ENCODE measurements around the gene KCNC3. TPM values are rescaled to one million over a fixed set of nuclear protein-coding genes. Genes with fewer than 3 reads are reported as not detected.
"Not testable (repeated sequence)": the region's sequence is repeated elsewhere in the genome, so short reads cannot be mapped to it uniquely, and the experiment has no call there.

Gene KCNC3
- total and polyA plus RNA-seq, 2 donors (not counting 3 experiments of a cell fraction or from before 2014, with no cell fraction given), result 0.22 to 0.91 TPM

- H4K20me1 ChIP-seq (replicated peaks; ENCODE audit: control insufficient read depth, extremely low read depth, insufficient read depth, low read length), result no peaks in the 10 kb centered on the region
- H3K36me3 ChIP-seq (ENCODE audit: control insufficient read depth in 2 of 2, extremely low read depth in 1 of 2, insufficient read depth in 2 of 2, low read length in 2 of 2), result no peaks in the 10 kb centered on the region
- H3K9me1 ChIP-seq (replicated peaks; ENCODE audit: control insufficient read depth, extremely low read depth, insufficient read depth, low read length), result no peaks in the 10 kb centered on the region
- peaks cover 9% of the 10 kb centered on the region for H3K4me1 ChIP-seq (ENCODE audit: control insufficient read depth, extremely low read depth, insufficient read depth, low read length)
- ChIA-PET POLR2A (no interaction called here), CTCF (no interaction called here)
- intact Hi-C loops (cut with micrococcal nuclease), result loop anchor here (5.0 kb wide), 1 partner anchor 327 kb away; no protein-coding TSS in a partner anchor
- BruUV-seq (replicated peaks), result no TSS peak
- H3K4me3 ChIP-seq (replicated peaks in 1 of 3; ENCODE audit: insufficient read depth in 1 of 3, low read depth in 1 of 3, low read length in 3 of 3), result peak overlapping the region in 2 of 3 experiments; percentile 34 to 36
- dilution Hi-C loops (cut with MboI; ENCODE audit: extremely low pct_ligation_motif_present, low sequenced_read_pairs), result no loop called here
- no peak overlapping the region for H3K9ac ChIP-seq (replicated peaks; ENCODE audit: extremely low read depth, insufficient read depth, low read length)
- no peaks in the 10 kb centered on the region for H3K9me3 ChIP-seq (replicated peaks; ENCODE audit: control insufficient read depth, insufficient read depth, low read length)
- peak overlapping the region; percentile 79 for H2AFZ ChIP-seq (ENCODE audit: low read depth, low read length)
- TF ChIP-seq CTCF (IDR thresholded peaks at IDR 0.05; ENCODE audit: extremely low read depth in 1 of 2, insufficient read depth in 1 of 2, low read depth in 1 of 2, low read length in 2 of 2), result no peak
- TF ChIP-seq POLR2AphosphoS5 (IDR thresholded peaks at IDR 0.05; ENCODE audit: insufficient read depth, low read depth, low read length), result no peak
- no peak for TF ChIP-seq JUN (IDR thresholded peaks at IDR 0.05; ENCODE audit: borderline replicate concordance, insufficient read depth, insufficient read length, low read depth)
- TF ChIP-seq MYC (IDR thresholded peaks at IDR 0.05; ENCODE audit: low read depth, low read length), result no peak
- TF ChIP-seq GATA2 (IDR thresholded peaks at IDR 0.05; ENCODE audit: insufficient read depth, insufficient read length, low read depth, low read length), result no peak
- no peak for TF ChIP-seq FOS (IDR thresholded peaks at IDR 0.05; ENCODE audit: borderline replicate concordance, insufficient read depth, low read length)
- TF ChIP-seq EZH2 (IDR thresholded peaks at IDR 0.05; ENCODE audit: borderline replicate concordance, low read depth, low read length, severe bottlenecking), result no peak
- TF ChIP-seq MAX (IDR thresholded peaks at IDR 0.05; ENCODE audit: insufficient read depth, insufficient read length), result no peak
- DNase-seq (ENCODE audit: low read depth, low spot score), result peak; percentile 68
- H3K79me2 ChIP-seq (ENCODE audit: control insufficient read depth, insufficient read depth, low read length), result no peaks in the 10 kb centered on the region
- H3K4me2 ChIP-seq (ENCODE audit: insufficient read depth, low read length), result peak overlapping the region; percentile 46
- peaks cover 32 to 35% of the 10 kb centered on the region in 2 experiments for H3K27me3 ChIP-seq (ENCODE audit: control insufficient read depth in 2 of 2, insufficient read depth in 2 of 2, low read length in 2 of 2)
- H3K27ac ChIP-seq (ENCODE audit: insufficient read depth, low read depth, low read length), result no peak overlapping the region
- peak; percentile 79 for FAIRE-seq
Observed at GRCh38 chr19:50330365-50331078, 1.3 kb upstream of the KCNC3 start.

- DNase-seq (ENCODE audit: low read depth, low spot score); FAIRE-seq; H3K9me3 ChIP-seq (replicated peaks; ENCODE audit: control insufficient read depth, insufficient read depth, low read length); H3K9ac ChIP-seq (replicated peaks; ENCODE audit: extremely low read depth, insufficient read depth, low read length); H4K20me1 ChIP-seq (replicated peaks; ENCODE audit: control insufficient read depth, extremely low read depth, insufficient read depth, low read length); dilution Hi-C loops (cut with MboI; ENCODE audit: extremely low pct_ligation_motif_present, low sequenced_read_pairs); H3K36me3 ChIP-seq (ENCODE audit: control insufficient read depth in 2 of 2, extremely low read depth in 1 of 2, insufficient read depth in 2 of 2, low read length in 2 of 2); POLR2A ChIA-PET; BruUV-seq (replicated peaks); H3K79me2 ChIP-seq (ENCODE audit: control insufficient read depth, insufficient read depth, low read length); H3K4me1 ChIP-seq (ENCODE audit: control insufficient read depth, extremely low read depth, insufficient read depth, low read length); H3K27ac ChIP-seq (ENCODE audit: insufficient read depth, low read depth, low read length); H3K9me1 ChIP-seq (replicated peaks; ENCODE audit: control insufficient read depth, extremely low read depth, insufficient read depth, low read length): not testable (repeated sequence)
- intact Hi-C loops (cut with micrococcal nuclease), result loop anchor here (1.0 to 5.0 kb wide), 4 partner anchors 27 to 392 kb away; partner anchors contain the start of gene CLEC11A
- Histone ChIP-seq H3K4me3 (replicated peaks in 1 of 3; ENCODE audit: insufficient read depth in 1 of 3, low read depth in 1 of 3, low read length in 3 of 3) (peak overlapping the region in 1 of 3 experiments; percentile 42), H3K4me2 (ENCODE audit: insufficient read depth, low read length) (peak overlapping the region; percentile 72), H3K27me3 (ENCODE audit: control insufficient read depth in 2 of 2, insufficient read depth in 2 of 2, low read length in 2 of 2) (peaks cover 32 to 35% of the 10 kb centered on the region in 2 experiments), H2AFZ (ENCODE audit: low read depth, low read length) (peak overlapping the region; percentile 90)
- CTCF ChIA-PET, result interaction anchor here (2.6 kb wide), 1 partner anchor 28 kb away, joined by 48 read pairs; no protein-coding TSS in a partner anchor
Observed at GRCh38 chr19:50329926-50330294, 733 bp upstream of the KCNC3 start.

All from endothelial cell of umbilical vein (primary cell).